ENCODE results near the gene NRG3.

Gene NRG3

GRCh38 chr10:82092111-82092510 lies 217.1 kb downstream of the NRG3 start:
- Histone ChIP-seq H3K27me3 (ENCODE audit: control insufficient read depth, insufficient read depth, low read length) (no peaks in the 10 kb centered on the region), H3K4me3 (ENCODE audit: low read length) (no peak overlapping the region), H3K9ac (ENCODE audit: low read depth, low read length) (no peak overlapping the region), H3K36me3 (ENCODE audit: insufficient read depth, low read length) (no peaks in the 10 kb centered on the region), H3K4me1 (ENCODE audit: control insufficient read depth, insufficient read depth, low read length) (no peaks in the 10 kb centered on the region), H3K4me2 (ENCODE audit: low read length) (no peak overlapping the region), H3K9me3 (replicated peaks; ENCODE audit: low read length) (peaks cover 6% of the 10 kb centered on the region)

DNA sequence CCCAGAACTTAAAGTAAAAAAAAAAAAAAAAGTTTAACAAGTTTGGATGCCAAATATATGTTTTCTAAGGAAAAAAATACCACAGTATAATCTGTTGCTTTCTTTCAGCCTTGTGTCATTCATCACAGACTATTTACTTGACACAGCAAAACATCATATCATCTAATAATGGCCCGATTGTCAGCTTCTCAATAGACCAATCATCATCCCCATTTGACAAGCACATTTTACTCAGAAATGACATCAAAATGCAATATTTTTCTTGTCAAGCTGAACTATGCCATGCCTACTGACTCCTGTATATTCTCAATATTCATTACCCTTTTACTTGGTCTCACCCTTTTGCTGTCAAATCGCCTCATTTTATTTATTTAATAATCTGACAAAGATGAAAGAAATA lies 249.7 kb downstream of the NRG3 start:
- no peaks in the 10 kb centered on the region for H3K36me3 ChIP-seq (ENCODE audit: insufficient read depth, low read length)
- H3K9ac ChIP-seq (ENCODE audit: low read depth, low read length), result no peak overlapping the region
- H3K4me2 ChIP-seq (ENCODE audit: low read length), result no peak overlapping the region
- peaks cover 8% of the 10 kb centered on the region for H3K9me3 ChIP-seq (replicated peaks; ENCODE audit: low read length)
- no peak overlapping the region for H3K4me3 ChIP-seq (ENCODE audit: low read length)
- no peaks in the 10 kb centered on the region for H3K4me1 ChIP-seq (ENCODE audit: control insufficient read depth, insufficient read depth, low read length)
- no peaks in the 10 kb centered on the region for H3K27me3 ChIP-seq (ENCODE audit: control insufficient read depth, insufficient read depth, low read length)

DNA sequence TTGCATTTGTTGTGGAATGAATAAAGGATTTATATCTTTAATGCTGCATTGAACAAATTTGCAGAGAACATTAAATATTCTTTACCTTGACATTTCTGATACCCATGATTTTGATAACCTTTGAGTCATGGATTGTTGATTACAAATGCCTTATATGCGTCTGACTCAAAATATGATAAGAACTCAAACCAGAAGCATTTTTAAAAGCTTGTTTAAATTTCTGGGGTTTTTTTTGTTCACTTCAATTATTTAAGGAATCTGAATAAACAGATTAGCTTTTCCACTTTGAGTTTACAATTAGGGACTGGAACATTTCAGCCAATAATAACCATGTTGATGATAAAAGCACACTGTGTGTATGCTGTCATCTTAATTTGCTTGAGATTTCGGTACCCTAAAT lies 253.5 kb downstream of the NRG3 start:
- no peak overlapping the region for H3K9ac ChIP-seq (ENCODE audit: low read depth, low read length)

GRCh38 chr10:82136103-82136502 lies 261.1 kb downstream of the NRG3 start:
- H3K4me3 ChIP-seq (ENCODE audit: low read length), result no peak overlapping the region
- no peaks in the 10 kb centered on the region for H3K4me1 ChIP-seq (ENCODE audit: control insufficient read depth, insufficient read depth, low read length)
- H3K9me3 ChIP-seq (replicated peaks; ENCODE audit: low read length), result no peaks in the 10 kb centered on the region
- no peak overlapping the region for H3K9ac ChIP-seq (ENCODE audit: low read depth, low read length)
- H3K36me3 ChIP-seq (ENCODE audit: insufficient read depth, low read length), result no peaks in the 10 kb centered on the region
- no peaks in the 10 kb centered on the region for H3K27me3 ChIP-seq (ENCODE audit: control insufficient read depth, insufficient read depth, low read length)
- H3K4me2 ChIP-seq (ENCODE audit: low read length), result no peak overlapping the region

More for the DNA sequence above, 253.5 kb downstream of the NRG3 start:
- no peaks in the 10 kb centered on the region for H3K36me3 ChIP-seq (ENCODE audit: insufficient read depth, low read length)
- no peak overlapping the region for H3K4me2 ChIP-seq (ENCODE audit: low read length)
- no peaks in the 10 kb centered on the region for H3K27me3 ChIP-seq (ENCODE audit: control insufficient read depth, insufficient read depth, low read length)
- no peaks in the 10 kb centered on the region for H3K9me3 ChIP-seq (replicated peaks; ENCODE audit: low read length)
- H3K4me1 ChIP-seq (ENCODE audit: control insufficient read depth, insufficient read depth, low read length), result no peaks in the 10 kb centered on the region
- H3K4me3 ChIP-seq (ENCODE audit: low read length), result no peak overlapping the region

DNA sequence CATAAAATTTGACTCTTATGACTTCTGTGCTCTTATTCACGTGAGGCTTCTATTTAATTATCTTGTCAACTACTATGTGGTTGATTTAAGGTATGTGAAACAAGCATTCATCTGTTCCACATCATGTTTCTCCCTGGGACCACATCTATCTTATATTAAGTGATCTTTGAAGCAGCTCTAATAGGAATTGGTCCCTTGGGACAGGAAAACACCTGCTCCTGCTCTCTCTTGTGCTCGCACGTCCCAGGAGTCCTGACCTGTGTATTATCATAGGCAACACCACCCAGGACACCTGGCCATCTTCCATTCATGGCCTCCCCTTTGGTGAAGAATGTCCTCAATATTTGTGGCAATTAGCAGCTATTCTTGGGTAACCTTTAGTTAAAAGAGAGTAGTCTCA lies 269.2 kb downstream of the NRG3 start:
- Histone ChIP-seq H3K36me3 (ENCODE audit: insufficient read depth, low read length) (no peaks in the 10 kb centered on the region), H3K9me3 (replicated peaks; ENCODE audit: low read length) (peaks cover 9% of the 10 kb centered on the region), H3K9ac (ENCODE audit: low read depth, low read length) (no peak overlapping the region), H3K4me1 (ENCODE audit: control insufficient read depth, insufficient read depth, low read length) (no peaks in the 10 kb centered on the region), H3K4me2 (ENCODE audit: low read length) (no peak overlapping the region), H3K4me3 (ENCODE audit: low read length) (no peak overlapping the region), H3K27me3 (ENCODE audit: control insufficient read depth, insufficient read depth, low read length) (no peaks in the 10 kb centered on the region)

- Histone ChIP-seq H3K9me3 (replicated peaks; ENCODE audit: low read length) (peaks cover 14% of the 10 kb centered on the region), H3K36me3 (ENCODE audit: insufficient read depth, low read length) (no peaks in the 10 kb centered on the region), H3K9ac (ENCODE audit: low read depth, low read length) (no peak overlapping the region), H3K4me2 (ENCODE audit: low read length) (no peak overlapping the region), H3K4me3 (ENCODE audit: low read length) (no peak overlapping the region), H3K27me3 (ENCODE audit: control insufficient read depth, insufficient read depth, low read length) (no peaks in the 10 kb centered on the region), H3K4me1 (ENCODE audit: control insufficient read depth, insufficient read depth, low read length) (no peaks in the 10 kb centered on the region)
Observed at GRCh38 chr10:82148764-82149163, 273.8 kb downstream of the NRG3 start.

DNA sequence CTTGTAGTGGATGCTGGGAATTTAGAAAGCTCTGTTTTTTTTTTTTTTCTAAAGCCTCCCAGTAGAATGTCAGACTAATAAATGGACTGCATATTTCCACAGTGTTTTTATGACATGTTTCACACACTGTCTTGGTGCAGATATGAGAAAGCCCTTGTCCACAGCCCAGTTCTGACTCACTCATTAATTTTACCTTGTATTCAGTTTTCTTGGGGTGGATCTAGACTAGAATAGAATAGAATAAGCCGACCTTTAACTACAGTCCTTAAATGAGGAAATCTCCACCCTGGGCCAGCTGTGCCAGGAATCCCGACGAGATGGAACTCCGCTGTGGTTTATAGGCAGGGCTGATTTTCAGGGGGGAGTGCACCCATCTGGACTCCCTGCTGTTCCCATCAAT lies 274.7 kb downstream of the NRG3 start:
- Histone ChIP-seq H3K9ac (ENCODE audit: low read depth, low read length) (no peak overlapping the region), H3K4me2 (ENCODE audit: low read length) (no peak overlapping the region), H3K36me3 (ENCODE audit: insufficient read depth, low read length) (no peaks in the 10 kb centered on the region), H3K9me3 (replicated peaks; ENCODE audit: low read length) (peaks cover 14% of the 10 kb centered on the region), H3K4me3 (ENCODE audit: low read length) (no peak overlapping the region), H3K27me3 (ENCODE audit: control insufficient read depth, insufficient read depth, low read length) (no peaks in the 10 kb centered on the region), H3K4me1 (ENCODE audit: control insufficient read depth, insufficient read depth, low read length) (no peaks in the 10 kb centered on the region)

GRCh38 chr10:82150123-82150900 lies 275.3 kb downstream of the NRG3 start:
- H3K27me3 ChIP-seq (ENCODE audit: control insufficient read depth, insufficient read depth, low read length), result no peaks in the 10 kb centered on the region
- no peaks in the 10 kb centered on the region for H3K36me3 ChIP-seq (ENCODE audit: insufficient read depth, low read length)
- H3K9ac ChIP-seq (ENCODE audit: low read depth, low read length), result no peak overlapping the region
- H3K4me2 ChIP-seq (ENCODE audit: low read length), result no peak overlapping the region
- peaks cover 10% of the 10 kb centered on the region for H3K9me3 ChIP-seq (replicated peaks; ENCODE audit: low read length)
- H3K4me1 ChIP-seq (ENCODE audit: control insufficient read depth, insufficient read depth, low read length), result no peaks in the 10 kb centered on the region
- H3K4me3 ChIP-seq (ENCODE audit: low read length), result no peak overlapping the region

DNA sequence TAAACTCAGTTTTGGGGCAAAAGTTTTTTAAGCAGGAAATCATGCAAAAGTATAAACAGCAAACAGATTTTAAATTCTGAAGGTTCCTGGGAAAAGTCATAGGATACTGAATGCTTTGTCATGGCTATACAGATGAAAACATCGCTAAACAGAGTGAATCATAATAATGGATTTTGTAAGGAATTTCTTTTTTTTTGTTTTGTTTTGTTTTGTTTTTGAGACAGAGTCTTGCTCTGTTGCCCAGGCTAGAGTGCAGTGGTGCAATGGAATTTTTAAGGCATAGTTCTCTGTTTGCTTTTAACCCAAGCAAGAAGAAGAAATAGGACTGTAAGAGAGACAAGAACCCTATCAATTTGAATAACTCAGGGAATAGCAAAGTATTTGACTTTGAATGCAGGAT lies 285.3 kb downstream of the NRG3 start:
- H3K36me3 ChIP-seq (ENCODE audit: insufficient read depth, low read length), result no peaks in the 10 kb centered on the region
- no peak overlapping the region for H3K9ac ChIP-seq (ENCODE audit: low read depth, low read length)
- H3K4me1 ChIP-seq (ENCODE audit: control insufficient read depth, insufficient read depth, low read length), result no peaks in the 10 kb centered on the region
- peaks cover 5% of the 10 kb centered on the region for H3K9me3 ChIP-seq (replicated peaks; ENCODE audit: low read length)
- H3K27me3 ChIP-seq (ENCODE audit: control insufficient read depth, insufficient read depth, low read length), result no peaks in the 10 kb centered on the region
- no peak overlapping the region for H3K4me3 ChIP-seq (ENCODE audit: low read length)
- H3K4me2 ChIP-seq (ENCODE audit: low read length), result no peak overlapping the region

GRCh38 chr10:82161264-82161663 lies 286.3 kb downstream of the NRG3 start:
- Histone ChIP-seq H3K9me3 (replicated peaks; ENCODE audit: low read length) (peaks cover 5% of the 10 kb centered on the region), H3K4me2 (ENCODE audit: low read length) (no peak overlapping the region), H3K4me3 (ENCODE audit: low read length) (no peak overlapping the region), H3K27me3 (ENCODE audit: control insufficient read depth, insufficient read depth, low read length) (no peaks in the 10 kb centered on the region), H3K9ac (ENCODE audit: low read depth, low read length) (no peak overlapping the region), H3K36me3 (ENCODE audit: insufficient read depth, low read length) (no peaks in the 10 kb centered on the region), H3K4me1 (ENCODE audit: control insufficient read depth, insufficient read depth, low read length) (no peaks in the 10 kb centered on the region)

DNA sequence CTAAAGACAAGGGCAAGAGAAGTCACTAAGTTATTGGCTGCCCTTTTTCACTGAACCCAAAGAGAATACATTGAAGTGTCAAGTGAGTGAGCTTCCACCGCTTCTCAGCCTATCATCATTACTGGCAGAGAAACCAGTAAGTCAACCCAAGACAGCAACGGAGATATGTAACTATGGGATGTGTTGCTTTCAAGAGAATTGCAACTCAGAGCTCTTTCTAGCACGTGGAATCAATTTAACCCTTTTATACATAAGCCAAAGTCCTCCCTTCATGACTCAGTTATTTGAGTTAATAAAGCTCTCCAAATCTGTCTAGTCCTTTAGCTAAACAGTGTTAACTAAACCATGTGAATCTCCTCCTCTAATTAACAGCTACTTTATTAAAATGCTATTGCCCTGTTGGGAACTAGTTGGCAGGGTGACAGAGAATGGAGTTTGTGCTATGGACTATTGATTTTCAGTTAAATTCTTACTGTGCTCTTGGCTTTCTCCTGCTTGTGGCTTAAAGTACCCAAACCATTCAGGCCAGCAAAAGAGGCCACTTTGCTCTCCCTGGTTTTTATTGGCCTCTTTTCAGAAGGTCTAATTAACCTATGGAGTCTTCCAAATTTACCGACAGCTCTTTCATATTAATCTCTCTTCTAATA lies 287.7 kb downstream of the NRG3 start:
- Histone ChIP-seq H3K4me2 (ENCODE audit: low read length) (no peak overlapping the region), H3K9ac (ENCODE audit: low read depth, low read length) (no peak overlapping the region), H3K4me1 (ENCODE audit: control insufficient read depth, insufficient read depth, low read length) (no peaks in the 10 kb centered on the region), H3K9me3 (replicated peaks; ENCODE audit: low read length) (peaks cover 5% of the 10 kb centered on the region), H3K4me3 (ENCODE audit: low read length) (no peak overlapping the region), H3K36me3 (ENCODE audit: insufficient read depth, low read length) (no peaks in the 10 kb centered on the region), H3K27me3 (ENCODE audit: control insufficient read depth, insufficient read depth, low read length) (no peaks in the 10 kb centered on the region)

- no peak overlapping the region for H3K4me3 ChIP-seq (ENCODE audit: low read length)
- H3K36me3 ChIP-seq (ENCODE audit: insufficient read depth, low read length), result no peaks in the 10 kb centered on the region
Observed at GRCh38 chr10:82171899-82172298, 296.9 kb downstream of the NRG3 start.

More at GRCh38 chr10:82171899-82172298, 296.9 kb downstream of the NRG3 start:
- Histone ChIP-seq H3K27me3 (ENCODE audit: control insufficient read depth, insufficient read depth, low read length) (no peaks in the 10 kb centered on the region), H3K9me3 (replicated peaks; ENCODE audit: low read length) (peaks cover 6% of the 10 kb centered on the region), H3K9ac (ENCODE audit: low read depth, low read length) (no peak overlapping the region), H3K4me2 (ENCODE audit: low read length) (no peak overlapping the region), H3K4me1 (ENCODE audit: control insufficient read depth, insufficient read depth, low read length) (no peaks in the 10 kb centered on the region)

Data from skeletal muscle satellite cell (primary cell).